NOMO-1 (cell line): ENCODE results near the gene UNC80.

Experiments used
- DNase-seq, 2 experiments: peaks; one replicate each; lab custom pipeline; 2025; ENCODE audit not compliant: unreplicated experiment in 2 of 2; lab: John Stamatoyannopoulos, UW

UNC80 gene

DNA sequence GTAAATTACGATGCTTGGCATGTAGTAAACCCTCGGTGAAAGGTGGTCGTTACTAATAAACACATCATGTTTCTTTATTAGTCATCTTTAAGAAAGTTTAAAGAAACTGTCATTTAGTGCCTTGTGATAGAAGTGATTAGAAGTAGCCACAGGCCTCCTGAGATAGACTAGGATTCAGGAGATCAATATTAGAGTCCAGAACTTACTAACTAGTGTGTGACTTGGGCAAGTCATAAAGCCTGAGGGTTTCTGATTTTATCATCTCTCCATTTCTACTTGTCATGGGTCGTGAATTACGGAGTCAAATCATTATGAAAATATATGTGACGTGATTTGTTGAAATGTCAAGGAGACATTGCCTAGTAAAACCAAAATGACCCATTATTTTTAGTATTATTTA is 237.5 kb downstream of the UNC80 start:
- DNase-seq, result no peak

DNA sequence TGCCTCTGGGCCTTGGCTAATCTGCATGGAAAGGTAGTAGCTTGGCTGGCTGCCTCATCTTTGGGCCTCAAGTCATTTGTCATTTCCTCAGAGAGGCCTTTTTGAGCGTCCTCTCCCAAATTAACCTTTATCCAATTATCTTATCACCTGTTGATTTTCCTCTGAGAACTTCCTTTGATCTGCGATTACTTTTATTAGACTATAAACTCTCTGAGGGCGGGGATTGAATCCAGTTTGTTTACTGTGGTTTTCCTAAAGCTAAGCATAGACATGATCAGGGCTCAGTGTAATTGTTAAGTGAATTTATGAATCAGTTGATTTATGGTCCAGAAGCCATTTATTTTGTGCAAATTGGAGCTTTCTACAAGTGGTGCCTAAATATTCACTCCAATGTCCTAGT is 238.3 kb downstream of the UNC80 start:
- DNase-seq, result no peak

DNA sequence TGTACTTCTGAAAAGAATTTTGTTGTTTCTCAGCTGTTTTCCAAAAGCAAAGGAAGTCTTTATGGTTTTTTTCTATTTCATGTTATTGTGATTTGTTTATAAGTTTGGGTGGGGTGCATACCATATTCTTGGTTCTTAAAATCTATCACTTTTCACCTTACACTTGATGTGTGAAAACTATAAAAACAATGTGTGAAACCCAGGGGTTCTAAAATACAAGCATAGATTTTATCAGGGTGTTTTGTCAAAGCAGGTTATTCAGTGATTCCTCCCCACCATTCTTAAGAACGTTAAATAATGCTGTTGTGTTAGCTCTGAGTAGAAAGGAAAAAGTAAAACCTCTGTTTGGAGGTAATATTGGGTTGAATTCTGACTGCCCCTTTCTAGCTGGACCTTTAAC is 248.5 kb downstream of the UNC80 start:
- DNase-seq, result no peak

DNA sequence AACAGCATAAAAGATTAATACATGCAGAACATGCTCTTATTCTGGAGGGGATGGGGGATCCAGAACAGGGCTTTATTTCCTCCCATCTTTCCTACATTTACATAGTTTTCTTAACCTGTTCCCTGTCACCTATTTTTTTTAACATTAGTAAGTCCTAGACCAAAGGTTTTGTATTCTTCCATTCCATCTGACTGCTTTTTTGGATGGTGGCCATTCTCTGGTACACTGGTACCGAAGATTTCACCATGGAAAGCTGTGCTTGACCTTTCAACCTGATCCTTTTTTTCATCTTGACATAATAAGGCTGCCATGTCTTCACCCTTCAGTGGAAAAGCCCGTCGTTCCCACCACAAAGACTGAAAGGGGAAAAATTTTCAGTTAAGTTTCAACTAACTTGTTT is 251.2 kb downstream of the UNC80 start:
- no peak for DNase-seq

DNA sequence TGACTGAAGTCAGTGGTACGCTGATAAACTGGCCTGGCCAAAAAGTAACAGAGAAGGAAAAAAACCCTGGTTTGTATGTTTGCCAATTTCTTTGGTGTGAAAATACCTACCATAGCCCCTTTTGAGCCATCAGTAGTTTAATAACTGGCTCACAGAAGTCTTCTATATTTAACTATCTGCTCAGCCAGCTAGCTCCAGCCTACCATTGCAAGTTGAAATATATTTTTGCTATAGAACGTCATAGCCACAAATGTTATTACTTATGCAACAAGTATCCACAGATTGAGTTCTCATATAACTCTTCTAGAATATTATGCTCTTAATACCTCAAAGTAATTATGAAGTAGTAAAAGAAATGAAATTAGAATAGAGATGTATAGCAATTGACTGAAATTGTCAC is 256.0 kb downstream of the UNC80 start:
- DNase-seq, result no peak

DNA sequence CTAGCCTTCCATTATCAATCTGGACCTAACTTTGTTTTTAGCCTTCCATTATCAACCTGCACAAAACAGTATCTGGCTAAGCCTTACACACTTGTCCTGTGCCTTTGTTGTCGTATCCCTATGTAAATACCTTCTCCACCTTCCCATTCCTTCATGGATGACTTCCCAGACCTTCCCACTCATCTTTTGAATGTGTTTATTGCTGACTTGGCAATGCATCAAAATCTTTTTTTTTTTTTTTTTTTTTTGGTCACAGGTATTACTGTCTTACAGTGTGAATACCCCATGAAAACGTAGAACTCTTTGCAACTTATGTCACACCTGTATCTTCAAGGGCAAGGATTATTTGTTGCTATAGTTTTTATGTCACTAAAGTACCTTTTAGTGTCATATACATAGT is 256.5 kb downstream of the UNC80 start:
- DNase-seq, result no peak

DNA sequence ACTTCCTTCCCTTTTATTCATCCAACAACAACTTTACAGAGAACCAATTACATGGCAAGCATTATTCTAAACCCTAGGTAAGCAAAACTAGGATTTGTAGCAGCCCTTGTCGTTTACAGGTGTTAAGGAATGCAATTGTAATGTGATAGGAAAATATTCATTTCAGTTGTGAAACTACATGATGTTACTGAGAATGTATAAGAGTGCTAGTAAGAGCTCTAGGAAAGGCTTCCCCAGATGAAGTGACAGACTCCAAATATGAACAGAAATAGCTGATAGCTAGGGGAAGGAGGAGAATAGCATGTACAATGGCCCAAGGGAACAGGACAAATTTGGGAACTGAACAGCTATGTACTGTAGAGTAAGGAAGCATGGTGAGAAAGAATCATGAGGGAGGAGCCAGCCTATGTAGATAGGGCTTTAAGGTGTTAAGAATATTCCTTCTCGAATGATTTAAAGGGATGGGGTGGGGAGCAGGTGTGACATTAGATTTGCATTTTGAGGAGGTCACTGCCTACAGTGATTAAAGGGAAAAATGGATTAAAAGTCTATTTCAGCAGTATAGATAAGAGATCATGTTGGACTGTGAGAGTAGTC is 262.6 kb downstream of the UNC80 start:
- DNase-seq, result no peak

DNA sequence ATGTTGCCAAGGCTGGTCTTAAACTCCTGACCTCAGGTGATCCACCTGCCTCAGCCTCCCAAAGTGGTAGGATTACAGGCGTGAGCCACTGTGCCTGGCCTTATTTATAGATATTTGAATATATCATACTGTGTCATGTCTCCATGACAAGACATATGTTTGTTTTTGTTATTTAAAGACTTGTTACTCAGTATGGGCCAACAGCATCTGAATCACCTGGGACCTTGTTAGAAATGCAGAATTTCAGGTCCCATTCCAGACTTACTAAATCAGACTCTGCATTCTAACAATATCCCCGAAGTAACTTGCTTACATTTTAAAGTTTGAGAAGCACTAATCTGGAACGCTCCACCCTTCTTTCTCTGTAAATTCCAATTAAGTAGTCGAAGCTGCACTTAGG is 264.0 kb downstream of the UNC80 start:
- no peak for DNase-seq

DNA sequence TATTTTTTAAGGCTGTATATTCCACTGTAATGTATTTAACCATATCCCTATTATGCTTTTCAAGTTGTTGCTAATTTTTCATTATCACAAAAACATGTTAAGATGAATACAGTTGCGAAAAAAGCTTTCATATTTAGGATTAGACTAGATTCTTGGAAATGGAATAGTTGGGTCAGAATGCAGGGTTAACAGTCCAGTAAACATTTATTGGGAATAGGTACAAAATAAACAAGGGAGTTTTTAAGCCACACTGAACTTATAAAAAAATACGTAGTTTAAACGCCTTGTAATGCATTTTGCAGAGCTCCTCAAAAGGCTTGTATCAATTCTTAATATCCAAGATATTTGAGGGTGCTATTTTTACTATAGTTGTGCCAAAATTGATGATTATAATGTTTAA is 266.4 kb downstream of the UNC80 start:
- DNase-seq, result no peak

DNA sequence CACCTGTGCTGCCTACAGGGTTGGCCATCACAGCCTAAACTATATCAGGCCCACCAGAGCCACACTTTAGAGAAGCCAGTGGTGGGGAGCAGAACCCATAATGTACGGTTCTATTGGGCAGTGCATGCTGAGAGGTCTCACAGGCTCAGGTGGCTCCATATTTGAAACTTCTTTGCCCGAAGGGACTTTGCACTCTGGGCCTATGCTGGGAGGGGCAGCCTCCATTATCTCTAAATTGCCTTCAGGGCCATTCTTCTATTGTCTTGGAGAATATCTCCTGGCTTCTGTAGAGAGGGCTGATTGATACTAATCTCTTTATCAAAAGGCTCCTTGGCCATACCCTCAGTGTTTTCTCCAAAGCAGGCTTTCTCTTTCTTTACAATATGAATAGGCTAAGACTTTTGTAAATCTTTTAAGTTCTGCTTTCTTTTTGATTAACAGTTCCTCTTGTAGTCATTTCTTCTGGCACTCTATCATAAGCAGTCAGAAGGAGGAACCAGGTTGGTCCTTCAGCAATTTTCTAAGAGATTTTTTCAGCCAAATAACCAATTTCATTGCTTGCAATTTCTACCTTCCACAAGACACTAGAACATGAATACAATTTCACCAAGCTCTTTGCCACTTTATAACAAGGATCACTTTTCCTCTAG is 275.3 kb downstream of the UNC80 start:
- DNase-seq, result peak in 1 of 2 experiments; percentile 51
